Osteoblast (primary cell): ENCODE measurements around the gene PPP1R13B. TPM values are rescaled to one million over a fixed set of nuclear protein-coding genes. Genes with fewer than 3 reads are reported as not detected.

Experiments used
- DNase-seq: peaks from one replicate; pipeline ENCODE4 v3.0.0; 2011; ENCODE audit warnings: low spot score, mixed read lengths; ENCODE audit not compliant: insufficient read length; ENCODE audit errors: missing footprints
- H2AFZ ChIP-seq: 2 replicates; pipeline ENCODE4 v1.6.0; 2011; ENCODE audit warnings: mild to moderate bottlenecking, low read length
- H3K27ac ChIP-seq: 2 replicates; pipeline ENCODE4 v1.5.1; 2011; ENCODE audit warnings: mild to moderate bottlenecking, low read depth, low read length, moderate library complexity
- H3K27me3 ChIP-seq: 2 replicates; pipeline ENCODE4 v1.6.0; 2012; ENCODE audit warnings: mild to moderate bottlenecking, control low read depth, inconsistent platforms, low read length, moderate library complexity; ENCODE audit not compliant: insufficient read depth
- H3K36me3 ChIP-seq: 2 replicates; pipeline ENCODE4 v1.5.1; 2011; ENCODE audit warnings: mild to moderate bottlenecking, low read length, control low read depth, moderate library complexity; ENCODE audit not compliant: insufficient read depth
- H3K4me1 ChIP-seq: 2 replicates; pipeline ENCODE4 v1.5.1; 2011; ENCODE audit warnings: mild to moderate bottlenecking, low read length, control low read depth, moderate library complexity; ENCODE audit not compliant: insufficient read depth
- H3K4me2 ChIP-seq: 2 replicates; pipeline ENCODE4 v1.6.0; 2011; ENCODE audit warnings: mild to moderate bottlenecking, low read length; ENCODE audit not compliant: insufficient read depth
- H3K4me3 ChIP-seq: fragments of 200-600 bp; sonication (generic); 3 replicates; pipeline ENCODE4 v1.5.1; 2012; ENCODE audit warnings: mild to moderate bottlenecking, low read length, inconsistent platforms; ENCODE audit not compliant: insufficient read depth
- H3K79me2 ChIP-seq: 2 replicates; pipeline ENCODE4 v1.6.0; 2012; ENCODE audit warnings: mild to moderate bottlenecking, low read length, control low read depth, inconsistent platforms; ENCODE audit not compliant: insufficient read depth
- H3K9me3 ChIP-seq: 2 replicates; pipeline ENCODE4 v1.5.1; 2011; ENCODE audit warnings: low read depth, low read length, control low read depth
- H4K20me1 ChIP-seq: 2 replicates; pipeline ENCODE4 v1.6.0; 2012; ENCODE audit warnings: mild to moderate bottlenecking, low read length, control low read depth; ENCODE audit not compliant: insufficient read depth
- total RNA-seq: library from RNA; depleted of rRNA; stranded (reverse); fragments of >200 nt; gene quantifications from 2 replicates; pipeline ENCODE4 v1.2.3, GENCODE V29; 2012
- TF ChIP-seq, protein P1 (sequence below): IDR thresholded peaks from 2 replicates; pipeline ENCODE4 v1.5.1; 2011; ENCODE audit warnings: mild to moderate bottlenecking, low read depth, low read length, moderate library complexity; ENCODE audit errors: extremely low read depth

PPP1R13B gene
- total RNA-seq, 1 donor = 3.3 TPM

DNA sequence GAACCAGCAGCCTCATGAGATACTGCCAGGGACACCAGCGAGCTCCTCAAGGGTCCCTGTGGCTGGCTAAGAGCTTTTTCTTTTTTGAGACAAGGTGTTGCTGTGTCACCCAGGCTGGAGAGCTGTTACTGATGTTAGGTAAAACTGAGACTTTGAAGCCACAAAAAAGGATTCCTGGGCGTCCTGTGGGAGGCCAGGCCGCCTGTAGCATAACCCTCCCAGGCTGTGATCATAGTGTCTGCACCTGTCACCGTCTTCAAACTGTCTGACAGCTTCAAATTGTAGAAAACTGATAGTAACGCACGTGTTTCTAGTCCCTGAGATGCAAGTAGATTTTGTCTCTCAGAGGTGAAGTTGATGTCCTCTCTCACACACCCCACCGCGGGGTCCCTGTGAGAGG lies 127.6 kb downstream of the PPP1R13B start:
- peaks cover 83% of the 10 kb centered on the region for H3K79me2 ChIP-seq
- no peaks in the 10 kb centered on the region for H3K27me3 ChIP-seq
- H4K20me1 ChIP-seq = peaks cover 63% of the 10 kb centered on the region
- H3K9me3 ChIP-seq = no peaks in the 10 kb centered on the region
- TF ChIP-seq, protein P1, sequence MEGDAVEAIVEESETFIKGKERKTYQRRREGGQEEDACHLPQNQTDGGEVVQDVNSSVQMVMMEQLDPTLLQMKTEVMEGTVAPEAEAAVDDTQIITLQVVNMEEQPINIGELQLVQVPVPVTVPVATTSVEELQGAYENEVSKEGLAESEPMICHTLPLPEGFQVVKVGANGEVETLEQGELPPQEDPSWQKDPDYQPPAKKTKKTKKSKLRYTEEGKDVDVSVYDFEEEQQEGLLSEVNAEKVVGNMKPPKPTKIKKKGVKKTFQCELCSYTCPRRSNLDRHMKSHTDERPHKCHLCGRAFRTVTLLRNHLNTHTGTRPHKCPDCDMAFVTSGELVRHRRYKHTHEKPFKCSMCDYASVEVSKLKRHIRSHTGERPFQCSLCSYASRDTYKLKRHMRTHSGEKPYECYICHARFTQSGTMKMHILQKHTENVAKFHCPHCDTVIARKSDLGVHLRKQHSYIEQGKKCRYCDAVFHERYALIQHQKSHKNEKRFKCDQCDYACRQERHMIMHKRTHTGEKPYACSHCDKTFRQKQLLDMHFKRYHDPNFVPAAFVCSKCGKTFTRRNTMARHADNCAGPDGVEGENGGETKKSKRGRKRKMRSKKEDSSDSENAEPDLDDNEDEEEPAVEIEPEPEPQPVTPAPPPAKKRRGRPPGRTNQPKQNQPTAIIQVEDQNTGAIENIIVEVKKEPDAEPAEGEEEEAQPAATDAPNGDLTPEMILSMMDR = no peak
- H3K27ac ChIP-seq = no peak overlapping the region
- no peak overlapping the region for H3K4me2 ChIP-seq
- H3K4me3 ChIP-seq = no peak overlapping the region
- no peaks in the 10 kb centered on the region for H3K36me3 ChIP-seq
- H2AFZ ChIP-seq = no peak overlapping the region
- DNase-seq = no peak
- H3K4me1 ChIP-seq = peaks cover 22% of the 10 kb centered on the region

DNA sequence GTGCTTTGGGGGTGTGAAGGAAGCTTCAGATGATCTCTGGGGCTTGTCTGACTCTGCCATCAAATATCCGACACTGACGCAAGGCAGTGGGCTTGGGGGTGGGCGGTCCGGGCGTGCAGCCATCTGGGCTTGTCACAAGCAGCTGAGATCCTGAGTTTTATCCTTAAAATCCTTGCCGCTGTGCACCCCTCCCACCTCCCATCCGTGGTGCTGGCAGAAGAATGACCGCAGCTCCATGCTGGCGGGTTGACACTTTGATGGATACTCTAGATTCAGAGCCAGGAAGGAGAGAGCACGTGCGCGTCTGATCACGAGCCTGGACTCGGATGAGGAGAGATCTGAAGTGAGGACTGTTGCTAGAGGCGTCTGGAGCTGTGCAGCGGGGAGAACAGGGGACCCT lies 128.8 kb downstream of the PPP1R13B start:
- Histone ChIP-seq H3K4me2 (no peak overlapping the region), H3K4me3 (no peak overlapping the region), H3K27me3 (no peaks in the 10 kb centered on the region), H3K4me1 (peaks cover 28% of the 10 kb centered on the region), H2AFZ (no peak overlapping the region), H3K27ac (no peak overlapping the region), H3K9me3 (no peaks in the 10 kb centered on the region), H3K36me3 (no peaks in the 10 kb centered on the region), H4K20me1 (peaks cover 51% of the 10 kb centered on the region), H3K79me2 (peaks cover 81% of the 10 kb centered on the region)
- no peak for DNase-seq
- TF ChIP-seq, protein P1 = no peak

DNA sequence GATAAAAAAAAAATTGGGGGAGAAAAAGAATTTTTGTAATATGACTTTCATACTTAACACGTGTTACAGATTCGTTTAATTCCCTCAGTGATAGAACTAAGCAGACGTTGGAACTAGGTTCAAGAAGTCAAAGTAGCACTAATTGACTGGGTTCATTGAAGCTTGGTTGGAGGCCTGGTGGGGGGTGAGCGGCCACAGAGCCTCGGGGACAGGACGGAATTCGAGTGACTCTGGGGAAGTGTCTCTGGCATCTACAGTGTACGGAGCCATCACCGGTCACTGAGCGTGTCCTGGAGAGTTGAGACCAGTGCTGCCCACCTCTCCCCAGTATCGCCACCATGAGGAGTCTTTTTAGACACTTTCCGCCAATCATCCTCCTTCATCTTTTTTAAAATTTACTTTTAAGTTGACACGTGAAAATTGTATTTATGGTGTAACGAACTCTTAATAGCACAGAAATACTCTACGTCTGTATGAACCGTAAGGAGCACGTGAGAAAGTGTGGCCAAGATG lies 130.4 kb downstream of the PPP1R13B start:
- H3K79me2 ChIP-seq = peaks cover 73% of the 10 kb centered on the region
- H3K4me2 ChIP-seq = peak overlapping the region; percentile 80
- no peaks in the 10 kb centered on the region for H3K36me3 ChIP-seq
- H3K27ac ChIP-seq = no peak overlapping the region
- no peak for DNase-seq
- peaks cover 27% of the 10 kb centered on the region for H3K4me1 ChIP-seq
- TF ChIP-seq, protein P1 = no peak
- H3K27me3 ChIP-seq = no peaks in the 10 kb centered on the region
- peaks cover 44% of the 10 kb centered on the region for H4K20me1 ChIP-seq
- no peak overlapping the region for H2AFZ ChIP-seq
- H3K4me3 ChIP-seq = peak overlapping the region; percentile 81
- no peaks in the 10 kb centered on the region for H3K9me3 ChIP-seq

DNA sequence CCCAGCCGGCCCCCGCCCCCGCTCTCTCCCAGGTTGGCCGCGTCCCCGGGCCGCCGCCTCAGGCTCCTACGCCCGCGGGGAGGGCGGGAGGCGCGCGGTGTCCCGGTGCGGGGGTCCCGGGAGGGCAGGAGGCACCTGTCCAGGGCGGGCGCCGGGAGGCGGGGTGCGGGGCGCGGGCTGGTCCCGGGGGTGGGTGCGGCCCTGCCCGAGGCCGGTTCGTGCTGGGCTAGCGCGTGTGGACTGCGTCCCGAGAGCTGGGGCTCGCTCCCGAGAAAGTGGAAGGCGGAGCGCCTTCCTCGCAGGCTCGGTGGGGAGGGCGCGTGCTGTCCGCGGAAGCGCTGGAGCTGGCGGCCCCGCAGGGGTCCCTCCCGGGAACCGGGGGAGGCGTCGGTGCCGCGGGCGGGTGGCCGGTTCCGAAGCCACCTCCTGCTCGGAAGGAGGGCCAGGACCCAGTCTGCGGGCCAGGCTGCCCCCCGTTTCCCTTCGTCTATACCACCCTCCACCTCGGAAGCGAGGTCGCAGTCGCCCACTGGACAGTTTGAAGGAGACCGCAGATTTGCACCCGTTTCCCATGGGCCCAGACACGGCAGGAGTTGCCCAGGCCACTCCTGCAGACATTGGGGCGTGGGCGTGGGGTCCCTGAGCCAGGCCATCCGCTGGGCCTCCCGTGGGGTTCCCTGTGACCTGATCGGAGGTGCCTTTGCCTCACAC lies 131.1 kb downstream of the PPP1R13B start:
- no peaks in the 10 kb centered on the region for H3K9me3 ChIP-seq
- H4K20me1 ChIP-seq = peaks cover 37% of the 10 kb centered on the region
- no peaks in the 10 kb centered on the region for H3K27me3 ChIP-seq
- H2AFZ ChIP-seq = peak overlapping the region; percentile 4
- peaks cover under 1% of the 10 kb centered on the region for H3K36me3 ChIP-seq
- H3K27ac ChIP-seq = peak overlapping the region; percentile 41
- DNase-seq = peak; percentile 96
- H3K4me1 ChIP-seq = peaks cover 27% of the 10 kb centered on the region
- TF ChIP-seq, protein P1 = no peak
- peaks cover 66% of the 10 kb centered on the region for H3K79me2 ChIP-seq
- H3K4me2 ChIP-seq = peak overlapping the region; percentile 80
- H3K4me3 ChIP-seq = peak overlapping the region; percentile 81
